Neutrophil (primary cell): ENCODE measurements around the gene STON2.
A peak's percentile ranks its signal among the peaks of the same experiment; 100 is the strongest.

Source experiments
- H3K27ac ChIP-seq: fragments of 200-600 bp; sonication (generic); 2 replicates; pipeline ENCODE4 v1.5.1; 2016; ENCODE audit warnings: mild to moderate bottlenecking, moderate library complexity
- H3K27me3 ChIP-seq: fragments of 200-600 bp; sonication (generic); 2 replicates; pipeline ENCODE4 v1.6.0; 2016; ENCODE audit warnings: mild to moderate bottlenecking
- H3K36me3 ChIP-seq: fragments of 200-600 bp; sonication (generic); 2 replicates; pipeline ENCODE4 v1.5.1; 2017
- H3K4me1 ChIP-seq, 2 experiments: fragments of 200-600 bp in 1 of 2; sonication (generic) in 1 of 2; 1 replicate in 1 of 2; 2 replicates in 1 of 2; pipeline versions ENCODE4 v1.5.1 to v1.6.1; 2013 to 2016; ENCODE audit warnings: low read depth in 1 of 2, low read length in 1 of 2, mild to moderate bottlenecking in 1 of 2, moderate library complexity in 1 of 2; ENCODE audit not compliant: control insufficient read depth in 1 of 2, insufficient read depth in 1 of 2
- H3K4me3 ChIP-seq, 2 experiments: fragments of 200-600 bp in 1 of 2; sonication (generic) in 1 of 2; 1 replicate in 1 of 2; 2 replicates in 1 of 2; pipeline ENCODE4 v1.5.1; 2013 to 2016; ENCODE audit warnings: low read depth in 1 of 2, low read length in 1 of 2, mild to moderate bottlenecking in 1 of 2, moderate library complexity in 1 of 2
- H3K9me3 ChIP-seq: fragments of 200-600 bp; sonication (generic); 2 replicates; pipeline ENCODE4 v1.5.1; 2016
- CTCF ChIP-seq: fragments of 200-600 bp; sonication (generic); IDR thresholded peaks from 2 replicates; pipeline ENCODE4 v1.5.1; 2016; ENCODE audit warnings: antibody characterized with exemption

Gene STON2

GRCh38 chr14:81220830-81221578 lies 179.1 kb downstream of the STON2 start, which contains the start of gene GTF2A1:
Gene GTF2A1, minus strand, starts transcription at chr14:81220959. Its CDS starts 441 bp downstream, at chr14:81220518.
- TF ChIP-seq CTCF = peak; percentile 28
- H3K9me3 ChIP-seq = no peaks in the 10 kb centered on the region
- no peaks in the 10 kb centered on the region for H3K27me3 ChIP-seq
- peaks cover 27 to 35% of the 10 kb centered on the region in 2 experiments for H3K4me1 ChIP-seq
- H3K36me3 ChIP-seq = peaks cover 5% of the 10 kb centered on the region
- H3K27ac ChIP-seq = peak within 1 kb of the TSS; percentile 95
- H3K4me3 ChIP-seq = peak within 1 kb of the TSS; percentile 82 to 99

GRCh38 chr14:81220580-81220829 lies 179.6 kb downstream of the STON2 start:
- H3K4me3 ChIP-seq = peak overlapping the region; percentile 82 to 99
- peaks cover 10% of the 10 kb centered on the region for H3K36me3 ChIP-seq
- H3K27ac ChIP-seq = peak overlapping the region; percentile 95
- no peaks in the 10 kb centered on the region for H3K9me3 ChIP-seq
- TF ChIP-seq CTCF = no peak
- H3K27me3 ChIP-seq = no peaks in the 10 kb centered on the region
- peaks cover 27 to 35% of the 10 kb centered on the region in 2 experiments for H3K4me1 ChIP-seq

- TF ChIP-seq CTCF = no peak
- Histone ChIP-seq H3K9me3 (no peaks in the 10 kb centered on the region), H3K27ac (peak overlapping the region; percentile 95), H3K27me3 (no peaks in the 10 kb centered on the region), H3K36me3 (peaks cover 15% of the 10 kb centered on the region), H3K4me1 (peaks cover 27 to 35% of the 10 kb centered on the region in 2 experiments), H3K4me3 (peak overlapping the region; percentile 82 to 99)
Measured at GRCh38 chr14:81219759-81220579, 180.2 kb downstream of the STON2 start.

- peak overlapping the region; percentile 95 for H3K27ac ChIP-seq
- H3K4me1 ChIP-seq = peaks cover 27 to 35% of the 10 kb centered on the region in 2 experiments
- H3K27me3 ChIP-seq = no peaks in the 10 kb centered on the region
- TF ChIP-seq CTCF = no peak
- peaks cover 22% of the 10 kb centered on the region for H3K36me3 ChIP-seq
- H3K9me3 ChIP-seq = no peaks in the 10 kb centered on the region
- H3K4me3 ChIP-seq = peak overlapping the region; percentile 74 to 99
Measured at GRCh38 chr14:81219210-81219758, 180.8 kb downstream of the STON2 start.

- H3K27me3 ChIP-seq = no peaks in the 10 kb centered on the region
- H3K9me3 ChIP-seq = no peaks in the 10 kb centered on the region
- TF ChIP-seq CTCF = peak; percentile 25
- H3K4me1 ChIP-seq = peaks cover 18 to 20% of the 10 kb centered on the region in 2 experiments
- H3K4me3 ChIP-seq = no peak overlapping the region
- peaks cover 65% of the 10 kb centered on the region for H3K36me3 ChIP-seq
- H3K27ac ChIP-seq = no peak overlapping the region
Measured at GRCh38 chr14:81211844-81212243, 188.3 kb downstream of the STON2 start.
